DOHH2 (cell line): ENCODE results near the gene TCFL5.

Source experiments
- CTCF ChIP-seq: fragments of 200-600 bp; sonication (generic); IDR thresholded peaks from one replicate; pipeline ENCODE4 v1.5.1; 2014; ENCODE audit warnings: antibody characterized with exemption, mild to moderate bottlenecking, low read depth, low read length; ENCODE audit not compliant: poor library complexity, severe bottlenecking
- EZH2phosphoT487 ChIP-seq: fragments of 200-600 bp; sonication (generic); IDR thresholded peaks from 2 replicates; pipeline ENCODE4 v1.6.1; 2017; ENCODE audit warnings: borderline replicate concordance, mild to moderate bottlenecking, antibody characterized with exemption, low read length, moderate library complexity, mixed read lengths

GRCh38 chr20:62832212-62832922 lies 29.3 kb downstream of the TCFL5 start:
- TF ChIP-seq CTCF (no peak), EZH2phosphoT487 (no peak)
